HepG2 (cell line): Measurements from ENCODE around the gene MAP1B. TPM values are rescaled to one million over a fixed set of nuclear protein-coding genes. Genes with fewer than 3 reads are reported as not detected.

Experiments used
- BCL6 ChIP-seq: IDR thresholded peaks from 2 replicates; pipeline ENCODE4 v1.6.1; 2016; ENCODE audit warnings: missing genetic modification reagents, missing compliant biosample characterization
- CEBPB ChIP-seq: IDR thresholded peaks from 2 replicates; pipeline ENCODE4 v1.6.1; 2011; ENCODE audit warnings: low read depth, low read length, improper control_type of control experiment, borderline replicate concordance
- ETV5 ChIP-seq: IDR thresholded peaks from 2 replicates; pipeline ENCODE4 v1.6.1; 2018; ENCODE audit warnings: missing biosample characterization, missing genetic modification reagents, inconsistent platforms, borderline replicate concordance
- FOXK2 ChIP-seq: fragments of 450-650 bp; IDR thresholded peaks from 2 replicates; pipeline ENCODE4 v1.6.1; 2016
- HDAC2 ChIP-seq: sonication (generic); formaldehyde crosslinking; IDR thresholded peaks from 2 replicates; pipeline ENCODE4 v1.4.0; 2020; ENCODE audit warnings: missing genetic modification reagents
- HINFP ChIP-seq: sonication (generic); formaldehyde crosslinking; IDR thresholded peaks from 2 replicates; pipeline ENCODE4 v1.4.0; 2020; ENCODE audit warnings: low read depth, mild to moderate bottlenecking, missing genetic modification reagents
- HOXA3 ChIP-seq: sonication (generic); formaldehyde crosslinking; IDR thresholded peaks from 2 replicates; pipeline ENCODE4 v1.5.0; 2020; ENCODE audit warnings: missing genetic modification reagents
- KAT7 ChIP-seq: IDR thresholded peaks from 2 replicates; pipeline ENCODE4 v1.6.1; 2018; ENCODE audit warnings: borderline replicate concordance, missing compliant biosample characterization
- MAFK ChIP-seq, 2 experiments: IDR thresholded peaks in 1 of 2; conservative IDR thresholded peaks in 1 of 2; 2 replicates each; pipeline ENCODE4 v1.6.1; 2011; ENCODE audit warnings: improper control_type of control experiment in 2 of 2, low read length in 2 of 2
- MAX ChIP-seq: IDR thresholded peaks from 2 replicates; pipeline ENCODE4 v1.6.1; 2012; ENCODE audit warnings: inconsistent platforms
- NFE2L2 ChIP-seq: fragments of 150-350 bp; IDR thresholded peaks from 2 replicates; pipeline ENCODE4 v1.6.1; 2014; ENCODE audit warnings: low read length
- NR2F2 ChIP-seq: IDR thresholded peaks from 2 replicates; pipeline ENCODE4 v1.6.1; 2012; ENCODE audit warnings: low read depth, inconsistent platforms, borderline replicate concordance
- RBAK ChIP-seq: sonication (generic); formaldehyde crosslinking; IDR thresholded peaks from 2 replicates; pipeline ENCODE4 v1.5.1; 2020; ENCODE audit warnings: mild to moderate bottlenecking, missing genetic modification reagents
- RELA ChIP-seq: sonication (generic); formaldehyde crosslinking; IDR thresholded peaks from 2 replicates; pipeline ENCODE4 v1.4.0; 2020; ENCODE audit warnings: missing genetic modification reagents
- RFX5 ChIP-seq: IDR thresholded peaks from 2 replicates; pipeline ENCODE4 v1.6.1; 2011; ENCODE audit warnings: low read depth, low read length, improper control_type of control experiment
- SIN3A ChIP-seq: IDR thresholded peaks from 2 replicates; pipeline ENCODE4 v1.6.1; 2011; ENCODE audit warnings: low read depth, mild to moderate bottlenecking, control low read depth, low read length, borderline replicate concordance
- TFE3 ChIP-seq: IDR thresholded peaks from 2 replicates; pipeline ENCODE4 v1.6.1; 2016
- ZBTB39 ChIP-seq: sonication (generic); formaldehyde crosslinking; IDR thresholded peaks from 2 replicates; pipeline ENCODE4 v1.5.0; 2020; ENCODE audit warnings: missing genetic modification reagents
- ZNF205 ChIP-seq: IDR thresholded peaks from 2 replicates; pipeline ENCODE4 v1.6.1; 2018; ENCODE audit warnings: missing biosample characterization, missing genetic modification reagents
- ZNF569 ChIP-seq: sonication (generic); formaldehyde crosslinking; IDR thresholded peaks from 2 replicates; pipeline ENCODE4 v1.5.0; 2020; ENCODE audit warnings: mild to moderate bottlenecking, missing genetic modification reagents, moderate library complexity, borderline replicate concordance
- ZNF781 ChIP-seq: sonication (generic); formaldehyde crosslinking; IDR thresholded peaks from 2 replicates; pipeline ENCODE4 v1.5.1; 2020; ENCODE audit warnings: borderline replicate concordance, mild to moderate bottlenecking, missing genetic modification reagents; ENCODE audit errors: not compliant biosample characterization
- polyA plus RNA-seq, 8 experiments: library from polyadenylated mRNA; depleted of rRNA in 3 of 8; stranded (reverse) in 7 of 8; unstranded in 1 of 8; fragments of >200 nt; fragmentation: Illumina TruSeq in 4 of 8; extraction: Trizol in 4 of 8; gene quantifications; 2 replicates each; pipeline versions ENCODE4 v1.2.1 to v1.2.3, GENCODE V29; 2011 to 2016; ENCODE audit warnings: low read depth in 4 of 8, missing spikeins in 1 of 8, mixed read lengths in 1 of 8; ENCODE audit not compliant: insufficient read depth in 1 of 8
- total RNA-seq, 5 experiments: library from RNA; depleted of rRNA; stranded (reverse); fragments of >200 nt; fragmentation: Illumina TruSeq; extraction: Trizol; gene quantifications; 2 replicates each; pipeline ENCODE4 v1.2.3, GENCODE V29; 2016; ENCODE audit warnings: low read depth in 1 of 5
- TF ChIP-seq, protein P1 (sequence below): sonication (generic); formaldehyde crosslinking; IDR thresholded peaks from 2 replicates; pipeline ENCODE4 v1.4.0; 2020; ENCODE audit warnings: missing genetic modification reagents
- TF ChIP-seq, protein P2 (sequence below): sonication (generic); formaldehyde crosslinking; IDR thresholded peaks from 2 replicates; pipeline ENCODE4 v1.8.0; 2022; ENCODE audit warnings: mild to moderate bottlenecking, missing genetic modification reagents, moderate library complexity

The MAP1B gene
- total and polyA plus RNA-seq, 2 of the 13 experiments (the other 11 are each of a cell fraction or from before 2014, with no cell fraction given) = 3.3 to 6.2 TPM

DNA sequence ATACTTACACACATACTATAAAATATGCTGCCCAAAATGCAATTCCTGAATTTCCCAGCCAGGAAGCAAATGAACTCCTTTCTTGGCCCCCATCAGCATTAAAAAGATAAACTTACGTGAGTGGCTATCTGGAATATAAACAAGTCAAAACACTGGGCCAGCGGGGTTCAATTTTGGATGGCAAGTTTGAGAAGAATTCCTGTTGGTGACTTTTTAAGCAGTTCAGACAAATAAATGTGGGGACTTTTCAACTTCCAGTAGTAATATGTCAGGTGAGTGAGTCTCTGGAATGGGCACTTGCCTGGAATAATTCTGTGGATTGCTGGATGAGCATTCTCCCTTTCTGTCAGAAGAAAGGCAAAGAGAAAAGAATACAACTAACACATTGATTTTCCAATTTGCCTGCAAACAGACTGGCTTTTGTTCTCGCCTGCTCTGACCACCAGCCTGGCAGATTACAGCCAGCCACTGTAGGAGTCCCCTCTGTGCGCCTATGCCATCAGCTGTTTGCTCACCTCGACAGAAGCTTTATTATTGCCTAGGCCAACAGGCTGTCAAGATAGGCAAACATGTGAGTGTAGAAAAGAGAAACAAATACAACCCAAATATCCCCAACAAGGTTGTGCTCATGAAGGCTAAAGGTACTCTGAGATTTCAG lies 134.2 kb downstream of the MAP1B start (continued):
- TF ChIP-seq CEBPB = no peak
- TF ChIP-seq NR2F2 = no peak
- TF ChIP-seq ZNF205 (CRISPR knock-in tag) = peak; percentile 69
- peak; percentile 53; the same call in 1 of the 2 replicates for TF ChIP-seq FOXK2
- peak; percentile 73 for TF ChIP-seq MAX
- no peak for TF ChIP-seq RFX5
- no peak for TF ChIP-seq ZNF781
- peak; percentile 79 for TF ChIP-seq HDAC2 (CRISPR knock-in tag)
- no peak for TF ChIP-seq RBAK
- TF ChIP-seq NFE2L2 = no peak
- TF ChIP-seq, protein P1, sequence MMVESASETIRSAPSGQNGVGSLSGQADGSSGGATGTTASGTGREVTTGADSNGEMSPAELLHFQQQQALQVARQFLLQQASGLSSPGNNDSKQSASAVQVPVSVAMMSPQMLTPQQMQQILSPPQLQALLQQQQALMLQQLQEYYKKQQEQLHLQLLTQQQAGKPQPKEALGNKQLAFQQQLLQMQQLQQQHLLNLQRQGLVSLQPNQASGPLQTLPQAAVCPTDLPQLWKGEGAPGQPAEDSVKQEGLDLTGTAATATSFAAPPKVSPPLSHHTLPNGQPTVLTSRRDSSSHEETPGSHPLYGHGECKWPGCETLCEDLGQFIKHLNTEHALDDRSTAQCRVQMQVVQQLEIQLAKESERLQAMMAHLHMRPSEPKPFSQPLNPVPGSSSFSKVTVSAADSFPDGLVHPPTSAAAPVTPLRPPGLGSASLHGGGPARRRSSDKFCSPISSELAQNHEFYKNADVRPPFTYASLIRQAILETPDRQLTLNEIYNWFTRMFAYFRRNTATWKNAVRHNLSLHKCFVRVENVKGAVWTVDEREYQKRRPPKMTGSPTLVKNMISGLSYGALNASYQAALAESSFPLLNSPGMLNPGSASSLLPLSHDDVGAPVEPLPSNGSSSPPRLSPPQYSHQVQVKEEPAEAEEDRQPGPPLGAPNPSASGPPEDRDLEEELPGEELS (CRISPR knock-in tag) = peak; percentile 83
- TF ChIP-seq MAFK (conservative IDR thresholded peaks at IDR 0.05 in 1 of 2, IDR thresholded peaks at IDR 0.05 in 1 of 2; ENCODE audit: low read length in 2 of 2) = no peak
- TF ChIP-seq HOXA3 = peak; percentile 61; the same call in 1 of the 2 replicates
- TF ChIP-seq ZNF569 (CRISPR knock-in tag) = no peak
- TF ChIP-seq RELA (CRISPR knock-in tag) = no peak
- no peak for TF ChIP-seq TFE3 (CRISPR knock-in tag)
- TF ChIP-seq SIN3A = 0 out of 2 replicates have a peak, but pooled peaks have one; percentile 61
- no peak for TF ChIP-seq ZBTB39 (CRISPR knock-in tag)
- TF ChIP-seq ETV5 (CRISPR knock-in tag) = no peak; the same call in 1 of the 2 replicates
- TF ChIP-seq HINFP (CRISPR knock-in tag) = no peak
- no peak for TF ChIP-seq KAT7
- TF ChIP-seq BCL6 (CRISPR knock-in tag) = peak; percentile 66
- TF ChIP-seq, protein P2, sequence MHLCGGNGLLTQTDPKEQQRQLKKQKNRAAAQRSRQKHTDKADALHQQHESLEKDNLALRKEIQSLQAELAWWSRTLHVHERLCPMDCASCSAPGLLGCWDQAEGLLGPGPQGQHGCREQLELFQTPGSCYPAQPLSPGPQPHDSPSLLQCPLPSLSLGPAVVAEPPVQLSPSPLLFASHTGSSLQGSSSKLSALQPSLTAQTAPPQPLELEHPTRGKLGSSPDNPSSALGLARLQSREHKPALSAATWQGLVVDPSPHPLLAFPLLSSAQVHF (CRISPR knock-in tag) = no peak
